Stimulated activated CD4-positive, alpha-beta T cell treated with anti-CD3 and anti-CD28 coated beads, TNF-alpha, amount 100 ng/mL, for 1 hour (primary cell): Measurements from ENCODE around the gene SHOC1.
"Not testable (repeated sequence)": the region's sequence is repeated elsewhere in the genome, so short reads cannot be mapped to it uniquely, and the experiment has no call there.

Experiments
- DNase-seq, 3 donors: peaks; one replicate each; pipeline ENCODE4 v3.0.0-alpha.2; 2020; ENCODE audit warnings: low read depth in 3 of 3, low spot score in 1 of 3

The SHOC1 gene

GRCh38 chr9:111805830-111806241 lies 11.1 kb upstream of the SHOC1 start:
- no peak for DNase-seq

DNA sequence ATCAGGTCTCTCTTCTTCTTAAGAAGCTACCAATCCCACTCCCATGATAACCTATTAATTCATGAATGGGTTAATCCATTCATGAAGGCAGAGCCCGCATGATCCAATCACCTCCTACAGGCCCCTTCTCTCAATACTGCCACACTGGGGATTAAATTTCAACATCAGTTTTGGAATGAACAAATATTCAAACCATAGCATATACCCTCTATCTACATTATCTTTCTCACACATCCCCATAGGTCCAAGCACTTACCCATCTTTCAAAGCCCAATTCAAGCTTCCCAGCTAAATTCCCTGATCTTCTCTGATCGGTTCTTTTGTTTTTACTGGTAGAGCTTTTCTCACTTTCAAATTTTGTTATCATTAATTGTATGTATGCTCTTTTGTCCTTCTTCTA lies 10.5 kb upstream of the SHOC1 start:
- no peak for DNase-seq

DNA sequence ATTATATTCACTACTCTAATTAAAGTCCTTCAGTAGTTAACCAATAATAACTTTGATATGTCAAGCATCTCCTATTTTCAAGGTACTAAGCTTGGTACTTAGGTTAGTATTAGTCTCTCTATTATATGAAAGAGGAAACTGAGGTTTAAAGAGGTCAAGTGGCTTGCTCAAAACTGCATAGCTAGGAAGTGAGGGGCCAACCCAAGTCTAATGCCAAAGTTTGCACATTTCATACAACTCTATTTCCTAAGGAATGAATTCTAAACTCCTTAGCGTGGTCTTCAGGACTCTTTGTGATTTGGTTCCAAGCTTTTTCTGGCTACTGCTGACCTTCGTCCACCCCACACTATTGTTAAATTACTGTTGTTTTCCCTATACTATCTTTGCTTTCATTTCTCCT lies 9.9 kb upstream of the SHOC1 start:
- DNase-seq: no peak

DNA sequence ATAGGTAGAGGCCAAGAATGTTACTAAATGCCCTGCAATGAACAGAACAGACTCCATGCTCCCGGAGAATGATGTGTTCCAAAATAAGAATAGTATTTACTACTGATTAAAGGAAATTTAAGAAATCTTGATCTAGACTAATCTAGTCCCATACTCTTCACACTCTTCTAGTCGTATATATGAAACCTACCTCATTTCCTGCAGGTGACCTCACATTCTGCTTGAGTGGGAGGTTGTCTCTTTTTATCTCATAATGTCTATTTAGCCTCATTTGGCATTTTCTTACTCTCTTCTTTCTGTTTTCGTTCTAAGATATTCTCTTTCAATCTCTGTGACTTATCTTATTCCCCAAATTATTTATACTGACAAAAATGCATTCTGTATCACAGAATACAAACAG lies 9.2 kb upstream of the SHOC1 start:
- DNase-seq: no peak

GRCh38 chr9:111799915-111800526 lies 5.3 kb upstream of the SHOC1 start:
- DNase-seq: no peak

DNA sequence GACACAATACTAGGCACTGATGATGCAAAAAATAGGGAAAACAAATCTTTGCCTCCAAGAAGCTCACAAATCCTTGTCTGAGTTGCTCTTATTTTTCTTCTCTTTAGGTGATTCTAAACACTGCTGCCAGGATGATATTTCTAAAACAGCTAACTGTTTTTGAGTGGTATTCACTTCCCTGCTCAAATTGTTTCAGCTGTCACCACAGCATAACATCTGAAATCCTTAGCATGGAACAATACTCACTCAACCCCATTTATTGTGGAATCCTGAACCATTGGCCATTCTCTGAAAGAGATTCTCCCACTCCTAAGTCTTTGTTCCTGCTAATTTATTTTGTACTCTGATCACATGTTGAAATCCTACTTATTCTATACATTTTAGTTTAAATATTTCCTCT lies 4.8 kb upstream of the SHOC1 start:
- DNase-seq: no peak

DNA sequence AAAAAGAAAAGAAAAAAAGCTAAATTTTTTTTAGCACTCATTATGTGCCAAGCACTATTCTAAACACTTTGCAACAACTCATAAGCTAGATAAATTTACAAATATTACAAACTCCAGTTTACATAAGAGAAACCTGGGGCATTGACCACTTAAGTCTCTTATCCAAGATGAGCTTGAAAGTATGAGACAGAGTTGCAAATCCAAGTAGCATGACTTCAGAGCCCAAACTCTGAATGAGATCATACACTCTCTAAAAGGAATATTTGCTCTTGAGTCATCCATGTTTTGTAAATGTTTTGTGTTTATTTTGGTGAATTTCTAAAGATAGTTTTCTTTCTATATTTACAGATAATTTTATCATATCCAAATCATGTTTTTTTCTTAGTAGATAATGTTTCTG lies 4.0 kb upstream of the SHOC1 start:
- no peak for DNase-seq

- DNase-seq: no peak
Observed at GRCh38 chr9:111795557-111795839, 761 bp upstream of the SHOC1 start.

GRCh38 chr9:111791821-111792220 lies 2.9 kb downstream of the SHOC1 start:
- not testable (repeated sequence) for DNase-seq

DNA sequence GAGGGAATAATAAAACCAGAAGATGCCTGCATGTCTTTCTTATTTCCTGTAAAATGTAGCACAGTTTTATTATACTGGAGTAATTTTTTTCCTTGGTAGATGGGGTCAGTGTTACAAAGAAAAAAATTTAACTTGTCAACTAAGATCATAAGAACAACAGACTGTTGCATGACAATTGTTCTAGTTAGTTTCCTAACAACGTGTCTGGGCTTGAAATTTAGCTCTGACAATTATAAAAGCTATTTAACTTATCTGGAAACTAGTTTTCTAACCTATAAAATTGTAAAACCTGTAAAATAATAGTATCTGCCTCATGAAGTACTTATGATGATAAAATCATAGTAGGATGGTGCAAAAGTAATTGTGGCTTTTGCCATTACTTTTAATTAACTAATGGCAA lies 4.9 kb downstream of the SHOC1 start:
- no peak for DNase-seq

GRCh38 chr9:111783857-111784256 lies 10.9 kb downstream of the SHOC1 start:
- no peak for DNase-seq

- DNase-seq: no peak
Observed at GRCh38 chr9:111783424-111783823, 11.3 kb downstream of the SHOC1 start.

- DNase-seq: no peak
Observed at GRCh38 chr9:111766066-111766465, 28.7 kb downstream of the SHOC1 start.

GRCh38 chr9:111762556-111762955 lies 32.2 kb downstream of the SHOC1 start:
- no peak for DNase-seq

- DNase-seq: peak in 2 of 3 donors; percentile 4 to 15
Observed at GRCh38 chr9:111759762-111760639, 34.7 kb downstream of the SHOC1 start.

- no peak for DNase-seq
Observed at GRCh38 chr9:111754800-111755199, 39.9 kb downstream of the SHOC1 start.

DNA sequence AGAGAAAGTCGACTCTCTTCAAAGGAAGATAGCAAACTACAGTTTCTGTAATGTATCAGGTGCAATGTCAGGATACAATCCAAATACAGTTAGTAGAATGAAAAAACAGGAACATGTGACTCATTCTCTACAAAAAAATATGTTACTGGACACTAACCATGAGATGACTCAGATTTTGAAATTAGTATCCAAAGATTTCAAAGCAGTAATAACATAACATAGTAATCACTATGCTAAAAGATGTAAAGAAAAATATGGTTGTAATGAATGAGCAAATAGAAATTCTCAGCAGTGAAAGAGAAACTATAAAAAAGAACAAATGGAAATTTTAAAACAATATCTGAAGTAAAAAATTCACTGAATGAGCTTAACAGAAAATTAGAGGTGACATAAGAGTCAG lies 42.3 kb downstream of the SHOC1 start:
- DNase-seq: no peak
